ENCODE data around the gene TEAD3. TPM values are rescaled to one million over a fixed set of nuclear protein-coding genes. Genes with fewer than 3 reads are reported as not detected.
A peak's percentile ranks its signal among the peaks of the same experiment; 100 is the strongest.

The TEAD3 gene
- total and polyA plus RNA-seq, 4 donors: 1.8 to 8.7 (median 6.8) TPM

- Histone ChIP-seq H3K27ac (ENCODE audit: low read depth, low read length) (no peak overlapping the region), H3K4me1 (ENCODE audit: control insufficient read depth, insufficient read depth, low read length) (peaks cover 9% of the 10 kb centered on the region), H3K27me3 (ENCODE audit: control insufficient read depth, insufficient read depth, low read length) (peaks cover 17% of the 10 kb centered on the region), H3K9me3 (ENCODE audit: control insufficient read depth, insufficient read depth, low read length) (no peaks in the 10 kb centered on the region), H3K4me3 (ENCODE audit: low read depth, low read length) (no peak overlapping the region), H3K36me3 (ENCODE audit: control insufficient read depth, insufficient read depth, low read length) (no peaks in the 10 kb centered on the region)
- no peak for DNase-seq (ENCODE audit: low read depth in 4 of 6, low spot score in 6 of 6)
- WGBS (ENCODE audit: insufficient coverage): no CpG with 5 or more reads among the region's 4 CpGs
Measured at GRCh38 chr6:35514587-35514986, 17.7 kb upstream of the TEAD3 start.

- no peak within 1 kb of the TSS for H3K27ac ChIP-seq (ENCODE audit: low read depth, low read length)
- DNase-seq (ENCODE audit: low read depth in 4 of 6, low spot score in 6 of 6): no peak
- peaks cover 9% of the 10 kb centered on the region for H3K4me1 ChIP-seq (ENCODE audit: control insufficient read depth, insufficient read depth, low read length)
- H3K4me3 ChIP-seq (ENCODE audit: low read depth, low read length): peak within 1 kb of the TSS; percentile 38
- WGBS (ENCODE audit: insufficient coverage): 60% methylated on average over 9 of the region's 10 CpGs
- peaks cover 20% of the 10 kb centered on the region for H3K27me3 ChIP-seq (ENCODE audit: control insufficient read depth, insufficient read depth, low read length)
- no peaks in the 10 kb centered on the region for H3K36me3 ChIP-seq (ENCODE audit: control insufficient read depth, insufficient read depth, low read length)
- no peaks in the 10 kb centered on the region for H3K9me3 ChIP-seq (ENCODE audit: control insufficient read depth, insufficient read depth, low read length)
Measured at GRCh38 chr6:35512740-35513139, 15.9 kb upstream of the TEAD3 start, which contains the start of gene TULP1. TSS of gene TULP1 (minus strand) at chr6:35512896. CDS start at chr6:35512858, 38 bp downstream.

- Histone ChIP-seq H3K9me3 (ENCODE audit: control insufficient read depth, insufficient read depth, low read length) (no peaks in the 10 kb centered on the region), H3K4me3 (ENCODE audit: low read depth, low read length) (peak overlapping the region; percentile 38), H3K27ac (ENCODE audit: low read depth, low read length) (no peak overlapping the region), H3K4me1 (ENCODE audit: control insufficient read depth, insufficient read depth, low read length) (peaks cover 9% of the 10 kb centered on the region), H3K36me3 (ENCODE audit: control insufficient read depth, insufficient read depth, low read length) (no peaks in the 10 kb centered on the region), H3K27me3 (ENCODE audit: control insufficient read depth, insufficient read depth, low read length) (peaks cover 20% of the 10 kb centered on the region)
- DNase-seq (ENCODE audit: low read depth in 4 of 6, low spot score in 6 of 6): no peak
- WGBS (ENCODE audit: insufficient coverage): 2% methylated on average over 17 of the region's 26 CpGs
Measured at GRCh38 chr6:35512006-35512405, 15.1 kb upstream of the TEAD3 start.

- H3K4me1 ChIP-seq (ENCODE audit: control insufficient read depth, insufficient read depth, low read length): peaks cover 9% of the 10 kb centered on the region
- H3K27ac ChIP-seq (ENCODE audit: low read depth, low read length): no peak overlapping the region
- H3K27me3 ChIP-seq (ENCODE audit: control insufficient read depth, insufficient read depth, low read length): peaks cover 23% of the 10 kb centered on the region
- peak overlapping the region; percentile 19 for H3K4me3 ChIP-seq (ENCODE audit: low read depth, low read length)
- no peaks in the 10 kb centered on the region for H3K36me3 ChIP-seq (ENCODE audit: control insufficient read depth, insufficient read depth, low read length)
- DNase-seq (ENCODE audit: low read depth in 4 of 6, low spot score in 6 of 6): no peak
- H3K9me3 ChIP-seq (ENCODE audit: control insufficient read depth, insufficient read depth, low read length): no peaks in the 10 kb centered on the region
- WGBS (ENCODE audit: insufficient coverage): 12% methylated on average over 32 of the region's 32 CpGs
Measured at GRCh38 chr6:35511562-35511941, 14.7 kb upstream of the TEAD3 start.

GRCh38 chr6:35510916-35511561, 14.2 kb upstream of the TEAD3 start:
- no peak for DNase-seq (ENCODE audit: low read depth in 4 of 6, low spot score in 6 of 6)
- no peaks in the 10 kb centered on the region for H3K9me3 ChIP-seq (ENCODE audit: control insufficient read depth, insufficient read depth, low read length)
- no peak overlapping the region for H3K27ac ChIP-seq (ENCODE audit: low read depth, low read length)
- H3K36me3 ChIP-seq (ENCODE audit: control insufficient read depth, insufficient read depth, low read length): no peaks in the 10 kb centered on the region
- 69% methylated on average over 4 of the region's 7 CpGs for WGBS (ENCODE audit: insufficient coverage)
- H3K4me3 ChIP-seq (ENCODE audit: low read depth, low read length): peak overlapping the region; percentile 19
- H3K4me1 ChIP-seq (ENCODE audit: control insufficient read depth, insufficient read depth, low read length): peaks cover 9% of the 10 kb centered on the region
- H3K27me3 ChIP-seq (ENCODE audit: control insufficient read depth, insufficient read depth, low read length): peaks cover 26% of the 10 kb centered on the region

- Histone ChIP-seq H3K4me3 (ENCODE audit: low read depth, low read length) (no peak overlapping the region), H3K36me3 (ENCODE audit: control insufficient read depth, insufficient read depth, low read length) (no peaks in the 10 kb centered on the region), H3K27me3 (ENCODE audit: control insufficient read depth, insufficient read depth, low read length) (peaks cover 31% of the 10 kb centered on the region), H3K4me1 (ENCODE audit: control insufficient read depth, insufficient read depth, low read length) (peaks cover 9% of the 10 kb centered on the region), H3K9me3 (ENCODE audit: control insufficient read depth, insufficient read depth, low read length) (no peaks in the 10 kb centered on the region), H3K27ac (ENCODE audit: low read depth, low read length) (no peak overlapping the region)
- no peak for DNase-seq (ENCODE audit: low read depth in 4 of 6, low spot score in 6 of 6)
- 59% methylated on average over 4 of the region's 5 CpGs for WGBS (ENCODE audit: insufficient coverage)
Measured at GRCh38 chr6:35508542-35508941, 11.7 kb upstream of the TEAD3 start.

DNA sequence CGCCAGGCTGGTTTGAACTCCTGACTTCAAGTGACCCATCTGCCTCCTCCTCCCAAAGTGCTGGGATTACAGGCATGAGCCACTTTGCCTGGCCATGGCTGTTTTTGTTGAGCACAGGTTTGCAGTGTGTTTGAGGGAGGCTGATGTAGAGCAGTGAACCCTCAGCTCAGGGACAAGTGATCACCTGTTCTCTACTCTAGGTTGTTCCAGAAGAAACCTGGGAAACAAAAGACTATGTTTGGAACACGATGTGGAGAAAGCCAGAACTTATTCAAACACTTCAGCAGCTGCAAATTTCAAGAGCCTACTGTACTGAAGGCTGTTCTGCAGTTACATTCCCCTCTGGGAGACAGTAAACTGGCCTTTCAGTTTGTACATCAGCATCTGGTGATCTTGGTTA, 11.1 kb upstream of the TEAD3 start:
- WGBS (ENCODE audit: insufficient coverage): no CpG with 5 or more reads among the region's 2 CpGs
- H3K27ac ChIP-seq (ENCODE audit: low read depth, low read length): no peak overlapping the region

GRCh38 chr6:35507221-35507620, 10.3 kb upstream of the TEAD3 start:
- WGBS (ENCODE audit: insufficient coverage): no CpG with 5 or more reads among the region's 2 CpGs
- Histone ChIP-seq H3K9me3 (ENCODE audit: control insufficient read depth, insufficient read depth, low read length) (no peaks in the 10 kb centered on the region), H3K36me3 (ENCODE audit: control insufficient read depth, insufficient read depth, low read length) (no peaks in the 10 kb centered on the region), H3K27ac (ENCODE audit: low read depth, low read length) (no peak overlapping the region), H3K27me3 (ENCODE audit: control insufficient read depth, insufficient read depth, low read length) (peaks cover 29% of the 10 kb centered on the region), H3K4me1 (ENCODE audit: control insufficient read depth, insufficient read depth, low read length) (peaks cover 9% of the 10 kb centered on the region), H3K4me3 (ENCODE audit: low read depth, low read length) (no peak overlapping the region)
- no peak for DNase-seq (ENCODE audit: low read depth in 4 of 6, low spot score in 6 of 6)

More for the DNA sequence above, 11.1 kb upstream of the TEAD3 start:
- no peaks in the 10 kb centered on the region for H3K36me3 ChIP-seq (ENCODE audit: control insufficient read depth, insufficient read depth, low read length)
- peaks cover 9% of the 10 kb centered on the region for H3K4me1 ChIP-seq (ENCODE audit: control insufficient read depth, insufficient read depth, low read length)
- DNase-seq (ENCODE audit: low read depth in 4 of 6, low spot score in 6 of 6): no peak
- H3K4me3 ChIP-seq (ENCODE audit: low read depth, low read length): no peak overlapping the region
- peaks cover 31% of the 10 kb centered on the region for H3K27me3 ChIP-seq (ENCODE audit: control insufficient read depth, insufficient read depth, low read length)
- H3K9me3 ChIP-seq (ENCODE audit: control insufficient read depth, insufficient read depth, low read length): no peaks in the 10 kb centered on the region

- H3K4me3 ChIP-seq (ENCODE audit: low read depth, low read length): no peak overlapping the region
- WGBS (ENCODE audit: insufficient coverage): no CpG with 5 or more reads among the region's 3 CpGs
- H3K9me3 ChIP-seq (ENCODE audit: control insufficient read depth, insufficient read depth, low read length): no peaks in the 10 kb centered on the region
- peaks cover 2% of the 10 kb centered on the region for H3K4me1 ChIP-seq (ENCODE audit: control insufficient read depth, insufficient read depth, low read length)
- H3K27ac ChIP-seq (ENCODE audit: low read depth, low read length): no peak overlapping the region
- H3K36me3 ChIP-seq (ENCODE audit: control insufficient read depth, insufficient read depth, low read length): no peaks in the 10 kb centered on the region
- peaks cover 23% of the 10 kb centered on the region for H3K27me3 ChIP-seq (ENCODE audit: control insufficient read depth, insufficient read depth, low read length)
- DNase-seq (ENCODE audit: low read depth in 4 of 6, low spot score in 6 of 6): no peak
Measured at GRCh38 chr6:35506536-35506935, 9.7 kb upstream of the TEAD3 start.

DNA sequence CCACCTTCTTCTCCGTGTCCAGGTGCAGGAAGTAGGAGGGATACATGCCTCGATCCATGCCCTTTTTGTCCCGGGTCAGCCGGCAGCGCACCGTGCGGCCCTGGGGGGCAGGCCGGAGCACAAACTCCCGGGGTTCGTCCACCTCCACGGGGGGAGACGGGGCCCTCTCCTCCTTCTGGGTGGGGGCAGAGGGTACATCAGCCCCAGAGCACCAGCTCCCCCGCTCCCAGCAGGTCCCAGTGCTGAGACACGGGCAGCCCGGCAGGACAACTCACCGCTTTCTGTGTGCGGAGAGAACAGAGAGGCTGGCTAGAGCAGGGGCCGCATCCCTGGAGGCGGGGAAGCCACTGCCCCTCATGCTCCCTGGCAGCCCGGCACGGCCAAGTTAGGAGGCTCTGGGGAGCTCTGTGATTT, 9.1 kb upstream of the TEAD3 start:
- no peak overlapping the region for H3K27ac ChIP-seq (ENCODE audit: low read depth, low read length)
- no peaks in the 10 kb centered on the region for H3K9me3 ChIP-seq (ENCODE audit: control insufficient read depth, insufficient read depth, low read length)
- no peaks in the 10 kb centered on the region for H3K4me1 ChIP-seq (ENCODE audit: control insufficient read depth, insufficient read depth, low read length)
- no peak overlapping the region for H3K4me3 ChIP-seq (ENCODE audit: low read depth, low read length)
- DNase-seq (ENCODE audit: low read depth in 4 of 6, low spot score in 6 of 6): no peak
- H3K36me3 ChIP-seq (ENCODE audit: control insufficient read depth, insufficient read depth, low read length): no peaks in the 10 kb centered on the region
- WGBS (ENCODE audit: insufficient coverage): 43% methylated on average over 15 of the region's 21 CpGs
- peaks cover 18% of the 10 kb centered on the region for H3K27me3 ChIP-seq (ENCODE audit: control insufficient read depth, insufficient read depth, low read length)
